Activated CD4-positive, alpha-beta memory T cell treated with anti-CD3 and anti-CD28 coated beads, Interleukin-2, amount 10 ng/mL, durations not matched to agents 7 days and 5 days (primary cell): ENCODE measurements around the gene SLC26A9. TPM values are rescaled to one million over a fixed set of nuclear protein-coding genes. Genes with fewer than 3 reads are reported as not detected.

Experiments used
- CTCF ChIA-PET: fragments of 350-600 bp; sonication (Branson Sonifier 250); formaldehyde crosslinking; loops from one replicate; lab custom pipeline; 2021; ENCODE audit warnings: antibody characterized with exemption, inconsistent platforms; lab: Charles Lee
- POLR2A ChIA-PET: fragments of 350-600 bp; sonication (Branson Sonifier 250); formaldehyde crosslinking; loops from one replicate; lab custom pipeline; 2021; ENCODE audit warnings: antibody characterized with exemption; lab: Charles Lee
- DNase-seq: peaks from one replicate; pipeline ENCODE4 v3.0.0-alpha.2; 2020
- H3K27ac Mint-ChIP-seq: one replicate; pipeline ENCODE4 v1.8.0; 2021; ENCODE audit warnings: mild to moderate bottlenecking, mixed read lengths
- H3K27me3 Mint-ChIP-seq: one replicate; pipeline ENCODE4 v1.8.0; 2021; ENCODE audit warnings: mixed read lengths
- H3K36me3 Mint-ChIP-seq: one replicate; pipeline ENCODE4 v1.8.0; 2021; ENCODE audit warnings: low read depth, mixed read lengths
- H3K4me1 Mint-ChIP-seq: one replicate; pipeline ENCODE4 v1.8.0; 2021; ENCODE audit warnings: mixed read lengths
- H3K4me3 Mint-ChIP-seq: one replicate; pipeline ENCODE4 v1.8.0; 2021; ENCODE audit warnings: mild to moderate bottlenecking, mixed read lengths
- H3K9me3 Mint-ChIP-seq: one replicate; pipeline ENCODE4 v1.8.0; 2021; ENCODE audit warnings: mixed read lengths
- total RNA-seq, 2 experiments: library from RNA; stranded (reverse); gene quantifications; one replicate each; pipeline ENCODE4 v1.2.3, GENCODE V29; 2021

SLC26A9 gene
- total RNA-seq, 2 experiments from 2014 or later = not detected

- DNase-seq = no peak
- ChIA-PET POLR2A (no interaction called here), CTCF (interaction anchor here (1.3 kb wide), 1 partner anchor 22 kb away, joined by 3 read pairs; no protein-coding TSS in a partner anchor)
- Mint-ChIP-seq H3K4me1 (no peaks in the 10 kb centered on the region), H3K36me3 (no peaks in the 10 kb centered on the region), H3K4me3 (no peak overlapping the region), H3K27me3 (peaks cover 28% of the 10 kb centered on the region), H3K9me3 (no peaks in the 10 kb centered on the region), H3K27ac (no peak overlapping the region)
Measured at GRCh38 chr1:205954819-205955404, 11.7 kb upstream of the SLC26A9 start.

DNA sequence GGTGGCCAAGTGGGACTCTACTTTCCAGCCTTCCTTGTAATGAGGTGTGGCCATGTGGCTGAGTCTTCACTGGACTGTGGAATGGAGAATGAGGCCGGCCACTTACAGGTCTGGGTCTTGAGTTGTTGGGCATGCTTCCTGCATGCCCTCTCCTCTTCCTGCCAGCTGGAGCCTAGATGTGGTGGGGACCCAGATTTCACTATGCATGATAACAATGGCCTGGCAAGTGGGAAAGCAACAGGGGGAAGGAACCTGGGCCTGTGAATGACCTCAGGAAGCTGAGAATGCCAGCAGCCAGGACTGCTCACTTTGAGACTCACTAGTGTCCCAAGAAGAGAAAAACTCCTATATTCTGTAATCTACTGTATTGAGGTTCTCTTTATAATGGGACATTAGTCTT lies 8.5 kb upstream of the SLC26A9 start:
- no peak for DNase-seq
- no peaks in the 10 kb centered on the region for H3K4me1 Mint-ChIP-seq
- H3K36me3 Mint-ChIP-seq = no peaks in the 10 kb centered on the region
- H3K9me3 Mint-ChIP-seq = no peaks in the 10 kb centered on the region
- CTCF ChIA-PET = no interaction called here
- peaks cover 19% of the 10 kb centered on the region for H3K27me3 Mint-ChIP-seq
- H3K4me3 Mint-ChIP-seq = no peak overlapping the region
- H3K27ac Mint-ChIP-seq = no peak overlapping the region
- POLR2A ChIA-PET = no interaction called here

DNA sequence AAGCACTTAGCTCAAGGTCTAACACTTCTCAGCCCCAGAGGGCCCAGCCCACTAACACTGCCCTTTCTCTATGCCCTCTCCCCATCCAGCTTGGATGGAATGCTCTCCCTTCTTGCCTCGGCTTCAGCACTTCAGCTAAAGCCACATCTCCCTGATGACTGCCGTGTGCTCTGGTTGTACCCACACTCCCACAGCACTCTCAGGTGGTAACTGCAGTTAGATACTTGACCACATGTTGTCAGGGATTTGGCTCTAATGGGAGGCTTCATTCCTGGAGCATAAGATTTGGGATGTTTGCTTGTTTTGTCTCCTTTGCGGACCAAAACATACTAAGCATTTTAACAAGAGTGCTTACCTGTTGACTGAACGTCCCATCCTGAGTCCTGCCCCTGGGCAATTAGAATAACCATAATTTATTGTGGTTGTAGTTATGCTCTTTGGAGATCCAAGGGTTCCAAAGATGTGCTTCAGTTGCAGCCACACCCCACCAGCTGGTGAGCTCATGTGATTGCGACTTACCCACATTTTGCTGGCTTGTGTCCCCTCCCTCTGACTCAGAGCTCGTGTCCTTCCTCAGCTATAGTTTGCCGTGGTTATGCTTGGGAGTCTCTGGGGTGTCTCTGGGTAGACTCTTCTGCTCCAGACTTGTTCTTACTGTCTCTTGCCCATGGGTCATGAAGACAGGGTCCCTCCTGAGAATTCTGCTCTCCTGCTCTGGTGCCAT lies 7.7 kb upstream of the SLC26A9 start:
- CTCF ChIA-PET = interaction anchor here (0.6 to 1.4 kb wide), 2 partner anchors 26 to 126 kb away, joined by 3 to 7 read pairs; no protein-coding TSS in a partner anchor
- H3K36me3 Mint-ChIP-seq = no peaks in the 10 kb centered on the region
- H3K27me3 Mint-ChIP-seq = peaks cover 19% of the 10 kb centered on the region
- POLR2A ChIA-PET = no interaction called here
- no peak overlapping the region for H3K4me3 Mint-ChIP-seq
- DNase-seq = no peak
- H3K4me1 Mint-ChIP-seq = no peaks in the 10 kb centered on the region
- H3K9me3 Mint-ChIP-seq = no peaks in the 10 kb centered on the region
- no peak overlapping the region for H3K27ac Mint-ChIP-seq

DNA sequence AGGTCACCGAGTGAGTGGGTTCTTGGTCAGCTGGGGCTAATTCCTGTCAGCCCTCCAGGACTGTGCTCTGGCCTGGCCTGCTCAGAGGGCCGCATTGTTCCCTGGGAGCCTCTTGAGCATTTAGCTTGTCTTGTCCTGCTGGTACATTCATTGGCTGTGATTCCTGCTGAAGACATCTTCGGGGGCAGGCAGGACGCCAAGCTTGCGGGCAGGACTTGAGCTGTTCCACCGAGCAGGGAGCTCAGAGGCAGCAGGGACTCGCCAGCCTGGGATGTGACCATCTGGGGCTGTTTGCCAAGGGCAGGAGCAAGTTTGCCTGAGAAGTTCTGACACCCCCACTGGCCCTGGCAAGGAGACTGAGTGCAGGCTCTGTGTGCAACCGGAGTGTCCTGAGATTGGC lies 7.0 kb upstream of the SLC26A9 start:
- Mint-ChIP-seq H3K27me3 (peaks cover 23% of the 10 kb centered on the region), H3K4me3 (no peak overlapping the region), H3K4me1 (no peaks in the 10 kb centered on the region), H3K9me3 (no peaks in the 10 kb centered on the region), H3K27ac (no peak overlapping the region), H3K36me3 (no peaks in the 10 kb centered on the region)
- ChIA-PET POLR2A (no interaction called here), CTCF (interaction anchor here (0.6 to 1.4 kb wide), 2 partner anchors 27 to 125 kb away, joined by 3 to 7 read pairs; no protein-coding TSS in a partner anchor)
- no peak for DNase-seq

- ChIA-PET CTCF (interaction anchor here (1.4 kb wide), 1 partner anchor 27 kb away, joined by 7 read pairs; no protein-coding TSS in a partner anchor), POLR2A (no interaction called here)
- Mint-ChIP-seq H3K27ac (no peak overlapping the region), H3K4me3 (no peak overlapping the region), H3K27me3 (peaks cover 26% of the 10 kb centered on the region), H3K9me3 (no peaks in the 10 kb centered on the region), H3K36me3 (no peaks in the 10 kb centered on the region), H3K4me1 (no peaks in the 10 kb centered on the region)
- DNase-seq = no peak
Measured at GRCh38 chr1:205949753-205950152, 6.5 kb upstream of the SLC26A9 start.

GRCh38 chr1:205948886-205949285 lies 5.6 kb upstream of the SLC26A9 start:
- no peak overlapping the region for H3K27ac Mint-ChIP-seq
- CTCF ChIA-PET = no interaction called here
- no peaks in the 10 kb centered on the region for H3K9me3 Mint-ChIP-seq

DNA sequence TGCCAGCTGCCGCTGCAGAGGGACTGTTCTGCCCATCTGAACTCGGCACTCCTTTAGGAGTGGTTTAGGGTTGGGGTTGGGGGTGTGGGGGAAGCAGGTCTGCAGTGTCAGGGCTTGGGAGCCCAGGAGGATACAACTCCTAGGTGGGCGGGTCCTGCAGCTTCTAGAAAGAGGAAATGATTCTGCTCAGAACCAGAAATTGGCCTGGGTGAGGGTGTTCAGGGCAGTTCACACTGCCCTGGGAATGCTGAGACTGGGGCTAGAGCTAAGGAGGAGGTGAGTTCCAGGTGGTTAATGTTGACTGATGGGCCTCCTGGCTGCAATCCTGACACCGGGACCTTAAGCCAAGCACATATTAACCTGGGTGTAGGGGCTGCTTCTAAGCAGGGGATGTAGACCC lies 4.8 kb upstream of the SLC26A9 start:
- Mint-ChIP-seq H3K27me3 (peaks cover 27% of the 10 kb centered on the region), H3K36me3 (no peaks in the 10 kb centered on the region), H3K9me3 (no peaks in the 10 kb centered on the region), H3K4me1 (no peaks in the 10 kb centered on the region), H3K4me3 (no peak overlapping the region), H3K27ac (no peak overlapping the region)
- no peak for DNase-seq
- ChIA-PET CTCF (no interaction called here), POLR2A (no interaction called here)

More at GRCh38 chr1:205948886-205949285, 5.6 kb upstream of the SLC26A9 start:
- Mint-ChIP-seq H3K27me3 (peaks cover 25% of the 10 kb centered on the region), H3K4me1 (no peaks in the 10 kb centered on the region), H3K36me3 (no peaks in the 10 kb centered on the region), H3K4me3 (no peak overlapping the region)
- POLR2A ChIA-PET = no interaction called here
- no peak for DNase-seq

- DNase-seq = no peak
- Mint-ChIP-seq H3K36me3 (no peaks in the 10 kb centered on the region), H3K27me3 (peaks cover 32% of the 10 kb centered on the region), H3K27ac (no peak overlapping the region), H3K4me3 (no peak overlapping the region), H3K9me3 (no peaks in the 10 kb centered on the region), H3K4me1 (no peaks in the 10 kb centered on the region)
- CTCF ChIA-PET = interaction anchor here (1.0 kb wide), 1 partner anchor 30 kb away, joined by 3 read pairs; no protein-coding TSS in a partner anchor
- POLR2A ChIA-PET = no interaction called here
Measured at GRCh38 chr1:205947024-205947423, 3.8 kb upstream of the SLC26A9 start.

- Mint-ChIP-seq H3K27me3 (peaks cover 42% of the 10 kb centered on the region), H3K27ac (no peak overlapping the region), H3K9me3 (no peaks in the 10 kb centered on the region), H3K36me3 (no peaks in the 10 kb centered on the region), H3K4me1 (no peaks in the 10 kb centered on the region), H3K4me3 (no peak overlapping the region)
- ChIA-PET POLR2A (no interaction called here), CTCF (no interaction called here)
- DNase-seq = no peak
Measured at GRCh38 chr1:205945069-205945468, 1.8 kb upstream of the SLC26A9 start.

GRCh38 chr1:205944525-205944924 lies 1.3 kb upstream of the SLC26A9 start:
- no peak overlapping the region for H3K27ac Mint-ChIP-seq
- H3K4me3 Mint-ChIP-seq = no peak overlapping the region
- H3K4me1 Mint-ChIP-seq = no peaks in the 10 kb centered on the region
- no peak for DNase-seq
- H3K27me3 Mint-ChIP-seq = peaks cover 47% of the 10 kb centered on the region
- ChIA-PET CTCF (no interaction called here), POLR2A (no interaction called here)
- H3K9me3 Mint-ChIP-seq = no peaks in the 10 kb centered on the region
- no peaks in the 10 kb centered on the region for H3K36me3 Mint-ChIP-seq

GRCh38 chr1:205942631-205943159 lies 561 bp downstream of the SLC26A9 start:
- POLR2A ChIA-PET = no interaction called here
- H3K4me1 Mint-ChIP-seq = no peaks in the 10 kb centered on the region
- CTCF ChIA-PET = no interaction called here
- no peak overlapping the region for H3K4me3 Mint-ChIP-seq
- no peak overlapping the region for H3K27ac Mint-ChIP-seq
- DNase-seq = no peak
- H3K36me3 Mint-ChIP-seq = no peaks in the 10 kb centered on the region
- H3K9me3 Mint-ChIP-seq = no peaks in the 10 kb centered on the region
- H3K27me3 Mint-ChIP-seq = peaks cover 54% of the 10 kb centered on the region

GRCh38 chr1:205940710-205941109 lies 2.5 kb downstream of the SLC26A9 start:
- no peak for DNase-seq
- H3K36me3 Mint-ChIP-seq = no peaks in the 10 kb centered on the region
- H3K27me3 Mint-ChIP-seq = peaks cover 42% of the 10 kb centered on the region
- H3K9me3 Mint-ChIP-seq = no peaks in the 10 kb centered on the region
- CTCF ChIA-PET = interaction anchor here (1.0 kb wide), 1 partner anchor 22 kb away, joined by 3 read pairs; no protein-coding TSS in a partner anchor
- POLR2A ChIA-PET = no interaction called here
- H3K4me3 Mint-ChIP-seq = no peak overlapping the region
- H3K27ac Mint-ChIP-seq = no peak overlapping the region
- H3K4me1 Mint-ChIP-seq = no peaks in the 10 kb centered on the region

DNA sequence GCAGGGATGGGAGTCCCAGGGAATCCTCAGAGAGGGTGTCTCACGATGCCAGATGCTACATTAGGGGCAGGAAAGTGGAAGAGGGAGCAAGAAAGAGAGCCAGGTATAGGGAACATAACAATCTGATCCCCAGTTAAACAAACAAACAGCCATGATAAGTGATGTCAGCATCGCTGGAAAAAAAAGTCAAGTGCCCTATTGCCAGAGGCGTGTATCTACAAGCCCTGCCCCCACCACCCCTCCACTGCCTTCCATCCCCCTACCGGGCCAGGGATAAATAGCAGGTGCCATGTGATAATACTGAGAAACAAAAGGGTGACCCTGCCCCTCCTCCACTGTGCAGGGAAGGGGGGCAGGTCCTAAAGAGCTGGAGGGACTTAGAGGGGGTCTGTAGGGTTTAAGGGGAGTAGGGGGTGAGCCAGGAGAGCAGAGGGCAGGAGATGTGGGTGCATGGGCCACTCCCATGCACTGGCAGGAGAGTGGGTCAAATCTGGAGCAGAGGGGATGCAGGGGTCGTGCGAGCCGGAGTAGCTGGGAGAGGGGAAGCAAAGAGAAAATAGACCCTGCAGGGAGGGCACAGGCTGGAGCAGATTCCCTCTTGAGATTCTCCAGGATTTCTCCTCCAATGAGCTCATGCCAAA lies 3.4 kb downstream of the SLC26A9 start:
- POLR2A ChIA-PET = no interaction called here
- Mint-ChIP-seq H3K4me3 (no peak overlapping the region), H3K9me3 (no peaks in the 10 kb centered on the region), H3K4me1 (no peaks in the 10 kb centered on the region), H3K27me3 (peaks cover 33% of the 10 kb centered on the region), H3K27ac (no peak overlapping the region), H3K36me3 (no peaks in the 10 kb centered on the region)
- no peak for DNase-seq
- CTCF ChIA-PET = no interaction called here
